ENCODE measurements around the gene BMP7. TPM values are rescaled to one million over a fixed set of nuclear protein-coding genes. Genes with fewer than 3 reads are reported as not detected.

BMP7 gene
- total and polyA plus RNA-seq, 3 experiments from 2014 or later = not detected

DNA sequence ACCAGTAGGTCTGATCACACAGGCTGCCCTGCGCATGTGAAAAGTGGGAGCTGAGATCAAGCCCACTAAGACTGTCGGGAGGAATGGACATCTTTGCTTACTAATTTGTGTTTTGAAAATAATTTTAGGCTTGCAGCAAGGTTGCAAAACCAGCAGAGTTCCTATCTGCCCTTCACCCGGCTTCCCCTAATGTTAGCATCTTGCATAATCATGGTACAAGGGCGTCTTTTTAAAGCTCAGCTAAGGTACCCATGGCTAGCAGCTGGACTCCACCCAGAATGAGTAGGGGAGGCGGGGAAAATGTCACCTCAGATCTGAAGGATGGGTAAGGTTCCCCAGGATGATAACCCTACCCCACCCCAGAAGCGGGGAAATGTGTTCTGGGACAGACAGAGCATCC is 25.3 kb upstream of the BMP7 start:
- no peak for DNase-seq
- H3K4me3 Mint-ChIP-seq = no peak overlapping the region
- H3K9me3 ChIP-seq (ENCODE audit: low read length) = no peaks in the 10 kb centered on the region
- no peak overlapping the region for H3K27ac ChIP-seq (ENCODE audit: low read depth, low read length)
- no peaks in the 10 kb centered on the region for H3K36me3 ChIP-seq (ENCODE audit: insufficient read depth, low read length)
- H3K9me3 Mint-ChIP-seq = no peaks in the 10 kb centered on the region
- CTCF ChIA-PET = no interaction called here
- H3K27me3 ChIP-seq (ENCODE audit: insufficient read depth, low read length, poor library complexity, severe bottlenecking) = no peaks in the 10 kb centered on the region
- POLR2A ChIA-PET = no interaction called here
- H3K27ac Mint-ChIP-seq = no peak overlapping the region
- no peak overlapping the region for H3K4me3 ChIP-seq (ENCODE audit: low read length)
- H3K4me1 ChIP-seq (ENCODE audit: insufficient read depth, low read length) = no peaks in the 10 kb centered on the region
- no peaks in the 10 kb centered on the region for H3K36me3 Mint-ChIP-seq
- H3K4me1 Mint-ChIP-seq = no peaks in the 10 kb centered on the region
- peaks cover 23 to 70% of the 10 kb centered on the region in 2 donors for H3K27me3 Mint-ChIP-seq

DNA sequence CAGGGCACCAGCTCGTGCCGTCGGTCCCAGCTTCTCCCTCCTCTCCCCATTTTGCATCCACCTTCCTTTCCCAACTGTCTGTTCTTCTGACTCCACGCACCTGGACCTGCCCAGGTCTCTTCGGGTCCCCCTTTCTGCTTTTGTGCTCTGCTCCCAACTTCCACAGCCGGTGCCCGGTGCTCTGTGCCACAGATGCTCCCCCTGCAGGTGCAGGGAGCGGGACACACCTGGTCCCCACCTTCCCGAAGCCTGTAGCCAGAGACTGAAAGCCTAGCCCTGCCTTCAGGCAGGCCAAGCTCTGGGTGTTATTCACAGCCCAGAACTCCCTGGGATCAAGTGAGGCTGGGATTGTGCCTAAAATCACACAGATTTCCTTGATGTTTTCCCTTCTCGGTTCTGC is 24.6 kb upstream of the BMP7 start:
- Mint-ChIP-seq H3K27ac (no peak overlapping the region), H3K27me3 (peaks cover 23 to 73% of the 10 kb centered on the region in 2 donors), H3K4me1 (no peaks in the 10 kb centered on the region), H3K4me3 (no peak overlapping the region), H3K9me3 (no peaks in the 10 kb centered on the region), H3K36me3 (no peaks in the 10 kb centered on the region)
- H3K36me3 ChIP-seq (ENCODE audit: insufficient read depth, low read length) = no peaks in the 10 kb centered on the region
- POLR2A ChIA-PET = no interaction called here
- no peaks in the 10 kb centered on the region for H3K9me3 ChIP-seq (ENCODE audit: low read length)
- DNase-seq = no peak
- CTCF ChIA-PET = no interaction called here
- H3K27me3 ChIP-seq (ENCODE audit: insufficient read depth, low read length, poor library complexity, severe bottlenecking) = no peaks in the 10 kb centered on the region
- H3K27ac ChIP-seq (ENCODE audit: low read depth, low read length) = no peak overlapping the region
- H3K4me1 ChIP-seq (ENCODE audit: insufficient read depth, low read length) = no peaks in the 10 kb centered on the region
- no peak overlapping the region for H3K4me3 ChIP-seq (ENCODE audit: low read length)

DNA sequence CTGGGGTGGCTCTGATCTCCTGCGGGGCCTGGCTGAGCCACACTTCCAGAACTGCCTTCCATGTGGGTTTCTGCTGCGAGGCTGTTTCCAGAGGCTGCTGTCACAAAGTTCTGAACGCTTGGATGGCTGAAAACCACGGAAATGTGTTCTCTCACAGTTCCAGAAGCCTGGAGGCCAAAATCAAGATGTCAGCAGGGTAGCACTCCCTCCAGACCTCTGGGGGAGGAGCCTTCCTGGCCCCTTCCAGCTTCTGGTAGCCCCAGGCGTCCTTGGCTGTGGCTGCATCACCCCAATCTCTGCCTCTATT is 23.7 kb upstream of the BMP7 start:
- Mint-ChIP-seq H3K36me3 (no peaks in the 10 kb centered on the region), H3K4me1 (no peaks in the 10 kb centered on the region), H3K4me3 (no peak overlapping the region), H3K27ac (no peak overlapping the region), H3K27me3 (peaks cover 23 to 75% of the 10 kb centered on the region in 2 donors), H3K9me3 (no peaks in the 10 kb centered on the region)
- POLR2A ChIA-PET = no interaction called here
- no peaks in the 10 kb centered on the region for H3K27me3 ChIP-seq (ENCODE audit: insufficient read depth, low read length, poor library complexity, severe bottlenecking)
- H3K4me3 ChIP-seq (ENCODE audit: low read length) = no peak overlapping the region
- H3K36me3 ChIP-seq (ENCODE audit: insufficient read depth, low read length) = no peaks in the 10 kb centered on the region
- H3K4me1 ChIP-seq (ENCODE audit: insufficient read depth, low read length) = no peaks in the 10 kb centered on the region
- CTCF ChIA-PET = no interaction called here
- H3K9me3 ChIP-seq (ENCODE audit: low read length) = no peaks in the 10 kb centered on the region
- no peak overlapping the region for H3K27ac ChIP-seq (ENCODE audit: low read depth, low read length)
- no peak for DNase-seq

DNA sequence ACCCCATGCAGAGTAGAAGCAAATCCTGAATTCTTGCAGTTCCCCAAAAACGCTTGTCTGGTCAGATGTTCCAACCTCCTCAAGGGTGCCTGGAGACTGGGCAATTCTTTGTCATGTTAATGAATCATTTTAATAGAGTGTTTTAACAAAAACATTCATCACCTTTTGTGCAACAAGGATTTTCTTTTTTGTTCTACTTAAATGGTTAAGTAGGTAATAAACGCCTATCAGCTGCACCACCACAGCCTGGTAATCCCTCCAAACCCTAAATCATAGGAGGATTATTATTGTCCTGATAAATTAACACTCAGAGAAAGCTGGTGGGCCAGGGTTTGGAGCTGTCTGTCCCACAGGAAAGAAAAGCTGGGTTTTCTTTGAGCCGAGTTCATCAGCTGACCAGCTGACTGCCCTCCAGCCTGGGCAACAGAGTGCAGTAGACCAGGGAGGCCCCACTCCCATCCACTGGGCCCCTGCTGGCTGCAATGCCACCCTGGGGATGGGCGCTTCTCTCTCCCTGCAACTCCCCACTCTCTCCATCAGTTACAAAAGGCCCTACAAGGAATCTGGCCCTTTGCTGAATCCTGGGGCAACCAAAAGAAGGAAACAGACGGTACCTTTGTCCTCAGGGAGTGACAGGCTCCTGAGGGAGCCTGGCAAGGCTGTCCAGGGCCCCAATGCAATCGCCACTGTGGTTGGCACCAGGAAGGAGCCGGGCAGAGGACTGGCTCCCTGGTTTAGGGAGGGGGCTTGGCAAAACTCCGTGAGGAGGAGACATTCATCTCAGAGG is 23.1 kb upstream of the BMP7 start:
- no peaks in the 10 kb centered on the region for H3K27me3 ChIP-seq (ENCODE audit: insufficient read depth, low read length, poor library complexity, severe bottlenecking)
- H3K4me3 Mint-ChIP-seq = no peak overlapping the region
- no peaks in the 10 kb centered on the region for H3K36me3 ChIP-seq (ENCODE audit: insufficient read depth, low read length)
- H3K27me3 Mint-ChIP-seq = peaks cover 21 to 71% of the 10 kb centered on the region in 2 donors
- no peak overlapping the region for H3K27ac Mint-ChIP-seq
- no peaks in the 10 kb centered on the region for H3K9me3 Mint-ChIP-seq
- H3K27ac ChIP-seq (ENCODE audit: low read depth, low read length) = no peak overlapping the region
- no peaks in the 10 kb centered on the region for H3K36me3 Mint-ChIP-seq
- ChIA-PET POLR2A (no interaction called here), CTCF (no interaction called here)
- H3K4me1 ChIP-seq (ENCODE audit: insufficient read depth, low read length) = no peaks in the 10 kb centered on the region
- H3K4me1 Mint-ChIP-seq = no peaks in the 10 kb centered on the region
- no peak overlapping the region for H3K4me3 ChIP-seq (ENCODE audit: low read length)
- H3K9me3 ChIP-seq (ENCODE audit: low read length) = no peaks in the 10 kb centered on the region
- no peak for DNase-seq

DNA sequence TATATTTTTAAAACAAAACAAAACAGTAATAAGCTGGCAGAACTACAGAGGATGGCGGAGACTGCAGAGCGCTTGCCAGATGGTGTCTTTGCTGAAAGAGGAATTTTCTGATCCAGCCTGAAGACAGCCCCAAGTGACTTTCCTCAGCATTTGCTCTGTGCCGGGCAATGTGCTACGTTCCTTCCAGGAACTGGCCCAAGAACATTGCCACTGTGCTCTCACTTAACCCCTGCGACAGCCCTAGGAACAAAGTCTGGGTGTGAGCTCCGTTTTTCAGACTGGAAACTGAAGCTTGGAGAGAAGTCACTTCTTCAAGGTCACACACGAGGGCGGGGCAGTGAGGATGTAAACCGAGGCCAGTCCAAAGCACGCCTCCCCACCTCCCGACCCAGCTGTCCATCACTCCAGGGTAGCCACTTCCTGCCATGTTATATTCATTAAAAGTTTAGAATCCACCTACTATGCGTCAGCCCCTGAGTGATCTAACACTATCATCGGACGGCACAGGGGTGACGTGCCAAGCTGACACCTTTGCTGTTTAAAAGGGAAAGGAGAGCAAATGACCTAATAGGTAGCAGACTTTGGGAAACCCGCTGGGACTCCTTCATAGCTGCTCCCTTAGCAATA is 22.3 kb upstream of the BMP7 start:
- H3K27me3 Mint-ChIP-seq = peaks cover 21 to 71% of the 10 kb centered on the region in 2 donors
- CTCF ChIA-PET = no interaction called here
- no peaks in the 10 kb centered on the region for H3K9me3 Mint-ChIP-seq
- no peaks in the 10 kb centered on the region for H3K4me1 Mint-ChIP-seq
- Histone ChIP-seq H3K27ac (ENCODE audit: low read depth, low read length) (no peak overlapping the region), H3K27me3 (ENCODE audit: insufficient read depth, low read length, poor library complexity, severe bottlenecking) (no peaks in the 10 kb centered on the region), H3K36me3 (ENCODE audit: insufficient read depth, low read length) (no peaks in the 10 kb centered on the region), H3K4me3 (ENCODE audit: low read length) (no peak overlapping the region), H3K4me1 (ENCODE audit: insufficient read depth, low read length) (no peaks in the 10 kb centered on the region), H3K9me3 (ENCODE audit: low read length) (no peaks in the 10 kb centered on the region)
- no peak overlapping the region for H3K27ac Mint-ChIP-seq
- H3K4me3 Mint-ChIP-seq = no peak overlapping the region
- no peak for DNase-seq
- POLR2A ChIA-PET = no interaction called here
- no peaks in the 10 kb centered on the region for H3K36me3 Mint-ChIP-seq

DNA sequence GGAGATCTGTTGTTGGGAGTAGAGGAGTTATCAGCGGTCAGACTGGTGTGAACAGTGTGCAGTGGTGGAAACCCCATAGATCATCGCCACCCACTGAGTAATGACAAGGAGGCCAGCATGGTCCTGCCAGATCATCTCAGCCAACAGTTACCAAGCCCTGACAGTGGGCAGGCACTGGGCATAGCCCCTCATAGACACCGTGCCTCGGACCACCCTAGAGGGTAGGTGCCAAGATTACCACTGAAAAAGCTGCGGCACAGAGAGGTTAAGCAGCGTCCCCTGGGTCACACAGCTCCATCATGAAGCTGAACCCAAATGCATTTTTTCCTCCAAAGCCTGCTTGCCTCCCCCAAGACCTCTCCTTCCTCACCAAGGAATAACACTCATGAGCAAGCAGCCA is 21.5 kb upstream of the BMP7 start:
- Histone ChIP-seq H3K9me3 (ENCODE audit: low read length) (no peaks in the 10 kb centered on the region), H3K4me3 (ENCODE audit: low read length) (no peak overlapping the region), H3K4me1 (ENCODE audit: insufficient read depth, low read length) (no peaks in the 10 kb centered on the region), H3K27me3 (ENCODE audit: insufficient read depth, low read length, poor library complexity, severe bottlenecking) (no peaks in the 10 kb centered on the region), H3K27ac (ENCODE audit: low read depth, low read length) (no peak overlapping the region), H3K36me3 (ENCODE audit: insufficient read depth, low read length) (no peaks in the 10 kb centered on the region)
- DNase-seq = no peak
- ChIA-PET POLR2A (no interaction called here), CTCF (no interaction called here)
- Mint-ChIP-seq H3K27me3 (peaks cover 21 to 72% of the 10 kb centered on the region in 2 donors), H3K4me3 (no peak overlapping the region), H3K27ac (no peak overlapping the region), H3K36me3 (no peaks in the 10 kb centered on the region), H3K9me3 (no peaks in the 10 kb centered on the region), H3K4me1 (no peaks in the 10 kb centered on the region)

DNA sequence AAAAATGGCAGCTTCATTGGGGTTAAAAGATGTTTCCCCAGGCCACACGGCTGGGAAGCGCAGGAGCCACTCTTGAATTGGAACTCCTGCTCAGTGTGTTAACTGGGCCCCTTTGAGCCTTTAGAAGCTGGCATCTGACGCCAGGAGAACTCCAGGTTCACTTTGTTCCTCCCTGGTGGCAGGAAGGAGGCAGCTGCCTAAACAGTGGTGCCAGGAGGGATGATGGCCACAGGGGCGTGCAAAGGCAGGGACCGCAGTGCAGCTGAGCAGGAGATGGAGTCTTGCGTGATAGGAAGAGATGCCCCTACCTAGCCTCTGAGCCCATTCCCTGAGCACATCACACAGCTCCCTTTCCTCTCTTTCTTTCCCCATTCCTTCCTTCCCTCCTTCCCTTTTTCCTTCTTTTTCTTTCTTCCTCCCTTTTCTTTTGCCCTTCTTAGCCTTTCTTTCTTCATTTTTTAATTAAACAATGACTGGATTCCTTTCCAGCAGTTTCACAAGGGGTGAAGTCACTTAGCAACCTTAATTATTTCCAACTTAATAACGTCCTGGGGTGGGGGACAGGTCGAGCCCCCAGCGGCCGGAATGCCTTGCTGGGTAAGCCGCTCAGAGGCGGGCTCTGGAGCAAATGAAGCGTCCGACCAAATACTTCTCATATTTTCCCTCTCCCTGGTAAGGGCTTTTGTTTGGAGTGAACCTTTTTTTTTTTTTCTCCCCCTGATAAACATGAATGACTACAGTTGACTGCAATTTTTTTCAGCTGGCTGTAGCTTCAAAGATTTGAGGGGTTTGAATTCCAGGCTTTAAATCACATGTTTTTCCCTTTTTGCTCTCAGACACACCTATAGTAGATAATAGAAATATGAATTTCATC is 20.8 kb upstream of the BMP7 start:
- Histone ChIP-seq H3K4me1 (ENCODE audit: insufficient read depth, low read length) (no peaks in the 10 kb centered on the region), H3K27ac (ENCODE audit: low read depth, low read length) (no peak overlapping the region), H3K9me3 (ENCODE audit: low read length) (no peaks in the 10 kb centered on the region), H3K27me3 (ENCODE audit: insufficient read depth, low read length, poor library complexity, severe bottlenecking) (no peaks in the 10 kb centered on the region), H3K4me3 (ENCODE audit: low read length) (no peak overlapping the region), H3K36me3 (ENCODE audit: insufficient read depth, low read length) (no peaks in the 10 kb centered on the region)
- Mint-ChIP-seq H3K9me3 (no peaks in the 10 kb centered on the region), H3K4me1 (no peaks in the 10 kb centered on the region), H3K36me3 (no peaks in the 10 kb centered on the region), H3K27me3 (peaks cover 22 to 71% of the 10 kb centered on the region in 2 donors), H3K4me3 (no peak overlapping the region), H3K27ac (no peak overlapping the region)
- no peak for DNase-seq
- POLR2A ChIA-PET = no interaction called here
- CTCF ChIA-PET = no interaction called here

DNA sequence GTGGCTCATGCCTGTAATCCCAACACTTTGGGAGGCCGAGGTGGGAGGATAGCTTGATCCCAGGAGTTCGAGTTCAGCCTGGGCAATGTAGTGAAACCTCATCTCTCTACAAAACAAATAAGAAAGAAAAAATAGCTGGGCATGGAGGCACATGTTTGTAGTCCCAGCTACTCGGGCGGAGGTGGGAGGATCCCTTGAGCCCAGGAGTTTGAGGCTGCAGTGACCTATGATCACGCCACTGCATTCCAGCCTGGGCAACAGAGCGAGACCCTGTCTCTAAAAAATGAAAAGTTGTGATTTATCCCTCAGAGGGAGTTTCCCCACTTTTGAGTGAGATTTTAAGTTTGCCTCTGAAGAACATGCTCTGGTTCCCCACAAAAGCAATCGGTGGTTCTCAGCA is 17.4 kb upstream of the BMP7 start:
- Histone ChIP-seq H3K27me3 (ENCODE audit: insufficient read depth, low read length, poor library complexity, severe bottlenecking) (no peaks in the 10 kb centered on the region), H3K4me1 (ENCODE audit: insufficient read depth, low read length) (no peaks in the 10 kb centered on the region), H3K36me3 (ENCODE audit: insufficient read depth, low read length) (no peaks in the 10 kb centered on the region), H3K4me3 (ENCODE audit: low read length) (no peak overlapping the region), H3K9me3 (ENCODE audit: low read length) (no peaks in the 10 kb centered on the region), H3K27ac (ENCODE audit: low read depth, low read length) (no peak overlapping the region)
- no peaks in the 10 kb centered on the region for H3K36me3 Mint-ChIP-seq
- ChIA-PET CTCF (no interaction called here), POLR2A (no interaction called here)
- DNase-seq = no peak
- H3K9me3 Mint-ChIP-seq = no peaks in the 10 kb centered on the region
- no peaks in the 10 kb centered on the region for H3K4me1 Mint-ChIP-seq
- no peak overlapping the region for H3K27ac Mint-ChIP-seq
- H3K27me3 Mint-ChIP-seq = peaks cover 17 to 66% of the 10 kb centered on the region in 2 donors
- no peak overlapping the region for H3K4me3 Mint-ChIP-seq
